ENCODE results near the gene ADGRV1.

ADGRV1 gene

DNA sequence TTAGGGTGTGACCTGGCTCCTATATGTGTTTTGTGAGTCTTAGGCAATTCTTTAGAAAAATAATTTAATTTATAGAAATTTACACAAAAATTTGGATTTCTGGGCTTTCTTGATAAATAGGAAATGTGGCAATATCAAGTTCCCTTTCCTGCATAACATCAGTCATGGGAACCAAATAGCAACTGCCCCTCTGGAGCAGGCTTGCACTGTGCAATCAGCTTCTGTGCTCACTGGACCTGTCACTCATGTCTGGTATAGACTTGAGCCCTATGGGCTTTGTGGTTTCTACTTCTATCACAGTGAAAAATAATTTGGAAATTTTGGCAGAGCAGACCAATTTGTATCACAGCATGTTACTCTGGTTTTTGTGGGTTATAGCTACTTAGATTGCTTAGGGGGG is 131.7 kb downstream of the ADGRV1 start:
- Histone ChIP-seq H3K4me3 (ENCODE audit: low read depth, low read length) (no peak overlapping the region), H3K27ac (ENCODE audit: extremely low read depth, low read depth, low read length) (no peak overlapping the region), H3K36me3 (ENCODE audit: control insufficient read depth in 2 of 2, insufficient read depth in 1 of 2, low read length in 2 of 2) (peaks cover 4 to 16% of the 10 kb centered on the region in 2 experiments; a peak in 2 of 3 replicates), H3K4me1 (ENCODE audit: control insufficient read depth, insufficient read depth, low read length) (no peaks in the 10 kb centered on the region), H3K9me3 (ENCODE audit: control insufficient read depth, insufficient read depth, low read depth, low read length) (no peaks in the 10 kb centered on the region)
- ChIA-PET CTCF (interaction anchor here (0.5 to 0.7 kb wide), 2 partner anchors 86 to 93 kb away, joined by 3 read pairs; no protein-coding TSS in a partner anchor), POLR2A (no interaction called here)
- TF ChIP-seq ZNF768 (tag by site-specific recombination; IDR thresholded peaks at IDR 0.05) (no peak), ZNF274 (IDR thresholded peaks at IDR 0.05; ENCODE audit: low read length) (no peak), ZNF274 (tag by site-specific recombination; IDR thresholded peaks at IDR 0.05; ENCODE audit: borderline replicate concordance) (no peak), ZNF423 (tag by site-specific recombination; IDR thresholded peaks at IDR 0.05) (no peak), SCRT1 (tag by site-specific recombination; IDR thresholded peaks at IDR 0.05; ENCODE audit: borderline replicate concordance) (no peak), KLF8 (tag by site-specific recombination; IDR thresholded peaks at IDR 0.05) (no peak), ZNF10 (tag by site-specific recombination; IDR thresholded peaks at IDR 0.05) (no peak), ZNF792 (tag by site-specific recombination; IDR thresholded peaks at IDR 0.05) (no peak), KLF1 (tag by site-specific recombination; IDR thresholded peaks at IDR 0.05) (no peak)

DNA sequence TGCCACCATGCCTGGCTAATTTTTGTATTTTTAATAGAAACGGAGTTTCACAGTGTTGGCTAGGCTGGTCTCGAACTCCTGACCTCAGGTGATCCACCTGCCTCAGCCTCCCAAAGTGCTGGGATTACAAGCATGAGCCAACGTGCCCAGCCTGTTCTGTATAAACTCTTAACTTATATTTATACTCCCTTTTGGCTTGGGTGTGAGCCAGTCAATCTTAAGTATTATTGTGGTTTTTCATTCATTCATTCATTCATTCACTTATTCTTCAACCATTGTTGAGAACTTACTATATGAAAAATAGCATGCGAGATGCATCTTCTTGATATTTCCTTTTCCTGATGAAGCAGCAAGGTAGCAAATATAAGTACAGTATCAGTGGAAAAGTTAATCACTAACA is 132.9 kb downstream of the ADGRV1 start:
- no peak overlapping the region for H3K27ac ChIP-seq (ENCODE audit: extremely low read depth, low read depth, low read length)
- H3K36me3 ChIP-seq (ENCODE audit: control insufficient read depth in 2 of 2, insufficient read depth in 1 of 2, low read length in 2 of 2) = peaks cover 0 to 12% of the 10 kb centered on the region in 2 experiments; a peak in 1 of 3 replicates
- no peak for TF ChIP-seq KLF8 (tag by site-specific recombination; IDR thresholded peaks at IDR 0.05)
- no peak for TF ChIP-seq KLF7 (tag by site-specific recombination; IDR thresholded peaks at IDR 0.05; ENCODE audit: borderline replicate concordance)
- TF ChIP-seq HOXD13 (CRISPR knock-in tag; IDR thresholded peaks at IDR 0.05; ENCODE audit: borderline replicate concordance) = no peak
- no peak for TF ChIP-seq IKZF3 (tag by site-specific recombination; IDR thresholded peaks at IDR 0.05)
- TF ChIP-seq ZNF677 (tag by site-specific recombination; IDR thresholded peaks at IDR 0.05) = no peak
- TF ChIP-seq, protein P1, sequence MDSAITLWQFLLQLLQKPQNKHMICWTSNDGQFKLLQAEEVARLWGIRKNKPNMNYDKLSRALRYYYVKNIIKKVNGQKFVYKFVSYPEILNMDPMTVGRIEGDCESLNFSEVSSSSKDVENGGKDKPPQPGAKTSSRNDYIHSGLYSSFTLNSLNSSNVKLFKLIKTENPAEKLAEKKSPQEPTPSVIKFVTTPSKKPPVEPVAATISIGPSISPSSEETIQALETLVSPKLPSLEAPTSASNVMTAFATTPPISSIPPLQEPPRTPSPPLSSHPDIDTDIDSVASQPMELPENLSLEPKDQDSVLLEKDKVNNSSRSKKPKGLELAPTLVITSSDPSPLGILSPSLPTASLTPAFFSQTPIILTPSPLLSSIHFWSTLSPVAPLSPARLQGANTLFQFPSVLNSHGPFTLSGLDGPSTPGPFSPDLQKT (IDR thresholded peaks at IDR 0.05; ENCODE audit: borderline replicate concordance, low read depth, low read length) = no peak
- TF ChIP-seq, protein P2, sequence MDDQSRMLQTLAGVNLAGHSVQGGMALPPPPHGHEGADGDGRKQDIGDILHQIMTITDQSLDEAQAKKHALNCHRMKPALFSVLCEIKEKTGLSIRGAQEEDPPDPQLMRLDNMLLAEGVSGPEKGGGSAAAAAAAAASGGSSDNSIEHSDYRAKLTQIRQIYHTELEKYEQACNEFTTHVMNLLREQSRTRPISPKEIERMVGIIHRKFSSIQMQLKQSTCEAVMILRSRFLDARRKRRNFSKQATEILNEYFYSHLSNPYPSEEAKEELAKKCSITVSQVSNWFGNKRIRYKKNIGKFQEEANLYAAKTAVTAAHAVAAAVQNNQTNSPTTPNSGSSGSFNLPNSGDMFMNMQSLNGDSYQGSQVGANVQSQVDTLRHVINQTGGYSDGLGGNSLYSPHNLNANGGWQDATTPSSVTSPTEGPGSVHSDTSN (CRISPR knock-in tag; IDR thresholded peaks at IDR 0.05) = no peak
- TF ChIP-seq ZNF112 (tag by site-specific recombination; IDR thresholded peaks at IDR 0.05) = no peak
- TF ChIP-seq ZNF623 (tag by site-specific recombination; IDR thresholded peaks at IDR 0.05) = no peak
- no peak for TF ChIP-seq REPIN1 (tag by site-specific recombination; IDR thresholded peaks at IDR 0.05; ENCODE audit: low read depth)
- no peak for TF ChIP-seq ZNF501 (tag by site-specific recombination; IDR thresholded peaks at IDR 0.05)
- TF ChIP-seq ZBTB21 (tag by site-specific recombination; IDR thresholded peaks at IDR 0.05) = no peak
- no peak for TF ChIP-seq ZNF561 (tag by site-specific recombination; IDR thresholded peaks at IDR 0.05; ENCODE audit: borderline replicate concordance)
- TF ChIP-seq ZNF394 (tag by site-specific recombination; IDR thresholded peaks at IDR 0.05; ENCODE audit: borderline replicate concordance) = no peak
- no peaks in the 10 kb centered on the region for H3K4me1 ChIP-seq (ENCODE audit: control insufficient read depth, insufficient read depth, low read length)
- H3K4me3 ChIP-seq (ENCODE audit: low read depth, low read length) = no peak overlapping the region
- POLR2A ChIA-PET = no interaction called here
- CTCF ChIA-PET = no interaction called here
- no peaks in the 10 kb centered on the region for H3K9me3 ChIP-seq (ENCODE audit: control insufficient read depth, insufficient read depth, low read depth, low read length)

DNA sequence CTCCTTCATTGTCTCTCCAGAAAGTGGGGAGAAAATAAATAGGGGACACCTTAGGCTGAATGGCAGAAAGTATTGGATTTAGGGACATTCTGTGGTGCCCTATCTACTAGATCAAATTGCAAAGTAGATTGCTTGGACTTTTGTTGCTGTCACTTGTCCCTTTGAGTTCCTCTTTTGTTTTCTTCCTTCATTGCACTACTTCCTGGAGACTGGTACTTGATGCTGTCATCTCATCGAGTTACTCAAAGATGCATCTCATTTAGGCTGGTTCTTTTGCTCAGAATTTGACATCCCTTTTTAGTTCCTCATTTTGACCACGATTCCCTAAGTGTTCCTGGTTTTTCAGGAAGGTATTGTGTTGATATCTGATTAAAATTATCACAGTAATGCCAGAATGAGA is 137.6 kb downstream of the ADGRV1 start:
- no peaks in the 10 kb centered on the region for H3K9me3 ChIP-seq (ENCODE audit: control insufficient read depth, insufficient read depth, low read depth, low read length)
- ChIA-PET POLR2A (no interaction called here), CTCF (no interaction called here)
- no peak overlapping the region for H3K27ac ChIP-seq (ENCODE audit: extremely low read depth, low read depth, low read length)
- H3K36me3 ChIP-seq (ENCODE audit: control insufficient read depth in 2 of 2, insufficient read depth in 1 of 2, low read length in 2 of 2) = peaks cover 0 to 8% of the 10 kb centered on the region in 2 experiments; a peak in 1 of 3 replicates
- TF ChIP-seq ZNF623 (tag by site-specific recombination; IDR thresholded peaks at IDR 0.05) = no peak
- TF ChIP-seq, protein P3, sequence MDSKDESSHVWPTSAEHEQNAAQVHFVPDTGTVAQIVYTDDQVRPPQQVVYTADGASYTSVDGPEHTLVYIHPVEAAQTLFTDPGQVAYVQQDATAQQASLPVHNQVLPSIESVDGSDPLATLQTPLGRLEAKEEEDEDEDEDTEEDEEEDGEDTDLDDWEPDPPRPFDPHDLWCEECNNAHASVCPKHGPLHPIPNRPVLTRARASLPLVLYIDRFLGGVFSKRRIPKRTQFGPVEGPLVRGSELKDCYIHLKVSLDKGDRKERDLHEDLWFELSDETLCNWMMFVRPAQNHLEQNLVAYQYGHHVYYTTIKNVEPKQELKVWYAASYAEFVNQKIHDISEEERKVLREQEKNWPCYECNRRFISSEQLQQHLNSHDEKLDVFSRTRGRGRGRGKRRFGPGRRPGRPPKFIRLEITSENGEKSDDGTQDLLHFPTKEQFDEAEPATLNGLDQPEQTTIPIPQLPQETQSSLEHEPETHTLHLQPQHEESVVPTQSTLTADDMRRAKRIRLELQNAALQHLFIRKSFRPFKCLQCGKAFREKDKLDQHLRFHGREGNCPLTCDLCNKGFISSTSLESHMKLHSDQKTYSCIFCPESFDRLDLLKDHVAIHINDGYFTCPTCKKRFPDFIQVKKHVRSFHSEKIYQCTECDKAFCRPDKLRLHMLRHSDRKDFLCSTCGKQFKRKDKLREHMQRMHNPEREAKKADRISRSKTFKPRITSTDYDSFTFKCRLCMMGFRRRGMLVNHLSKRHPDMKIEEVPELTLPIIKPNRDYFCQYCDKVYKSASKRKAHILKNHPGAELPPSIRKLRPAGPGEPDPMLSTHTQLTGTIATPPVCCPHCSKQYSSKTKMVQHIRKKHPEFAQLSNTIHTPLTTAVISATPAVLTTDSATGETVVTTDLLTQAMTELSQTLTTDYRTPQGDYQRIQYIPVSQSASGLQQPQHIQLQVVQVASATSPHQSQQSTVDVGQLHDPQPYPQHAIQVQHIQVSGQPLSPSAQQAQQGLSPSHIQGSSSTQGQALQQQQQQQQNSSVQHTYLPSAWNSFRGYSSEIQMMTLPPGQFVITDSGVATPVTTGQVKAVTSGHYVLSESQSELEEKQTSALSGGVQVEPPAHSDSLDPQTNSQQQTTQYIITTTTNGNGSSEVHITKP (tag by site-specific recombination; IDR thresholded peaks at IDR 0.05) = no peak
- no peak for TF ChIP-seq ZNF585B (tag by site-specific recombination; IDR thresholded peaks at IDR 0.05)
- no peak for TF ChIP-seq ZNF146 (tag by site-specific recombination; IDR thresholded peaks at IDR 0.05)
- TF ChIP-seq PRDM1 (tag by site-specific recombination; IDR thresholded peaks at IDR 0.05) = peak; percentile 47; the same call in 1 of the 2 replicates
- no peaks in the 10 kb centered on the region for H3K4me1 ChIP-seq (ENCODE audit: control insufficient read depth, insufficient read depth, low read length)
- H3K4me3 ChIP-seq (ENCODE audit: low read depth, low read length) = no peak overlapping the region
